Activated CD8-positive, alpha-beta memory T cell treated with anti-CD3 and anti-CD28 coated beads, Interleukin-2, amount 50 U/mL, for 4 hours (primary cell): ENCODE data around the gene SIRPD.
"Not testable (repeated sequence)": the region's sequence is repeated elsewhere in the genome, so short reads cannot be mapped to it uniquely, and the experiment has no call there.

Source experiments
- DNase-seq: peaks from one replicate; pipeline ENCODE4 v3.0.0-alpha.2; 2020

SIRPD gene

DNA sequence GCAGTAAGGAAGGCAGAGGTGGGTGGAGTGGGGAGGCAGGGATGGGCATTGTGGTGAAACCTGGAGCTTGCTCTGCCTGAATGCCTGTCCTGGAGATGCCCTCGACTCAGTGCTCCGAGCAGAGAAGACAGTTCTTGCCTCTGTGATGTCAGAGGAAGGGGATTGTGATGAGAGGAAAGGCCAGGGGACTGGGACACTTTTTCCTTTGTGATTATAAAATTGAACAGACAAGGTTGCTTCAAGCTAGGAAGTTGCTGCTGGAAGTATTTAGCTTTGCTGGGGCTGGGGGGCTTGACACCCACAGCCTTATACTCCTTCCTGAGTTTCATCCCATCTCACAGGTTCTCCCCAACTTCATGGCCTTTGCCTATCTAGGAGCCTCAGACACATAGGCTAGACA, at the start of gene SIRPD:
Gene SIRPD (minus strand): TSS at position 101 of the 400 bp plus-strand sequence. CDS start 52 bp downstream, at position 49.
- DNase-seq, result no peak

DNA sequence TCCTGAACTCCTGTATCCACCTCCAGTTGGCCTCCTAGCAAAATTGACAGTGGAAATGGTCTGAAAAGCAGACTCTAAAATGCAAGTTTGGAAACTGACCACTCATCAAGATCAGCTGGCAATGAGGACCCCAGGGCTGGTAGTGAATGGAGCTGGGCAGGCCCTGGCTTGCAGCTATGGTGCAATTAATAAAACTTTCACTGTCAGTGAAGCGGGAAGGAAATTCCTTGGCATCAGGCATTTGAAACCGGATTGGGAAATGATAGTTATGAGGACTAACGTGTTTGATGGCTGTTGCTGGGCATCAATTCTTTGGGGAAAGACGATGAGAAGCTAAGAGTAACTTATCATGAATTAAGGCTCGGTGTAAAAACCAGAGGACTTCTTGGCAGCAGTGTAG, 43.2 kb upstream of the SIRPD start:
- DNase-seq, result no peak

DNA sequence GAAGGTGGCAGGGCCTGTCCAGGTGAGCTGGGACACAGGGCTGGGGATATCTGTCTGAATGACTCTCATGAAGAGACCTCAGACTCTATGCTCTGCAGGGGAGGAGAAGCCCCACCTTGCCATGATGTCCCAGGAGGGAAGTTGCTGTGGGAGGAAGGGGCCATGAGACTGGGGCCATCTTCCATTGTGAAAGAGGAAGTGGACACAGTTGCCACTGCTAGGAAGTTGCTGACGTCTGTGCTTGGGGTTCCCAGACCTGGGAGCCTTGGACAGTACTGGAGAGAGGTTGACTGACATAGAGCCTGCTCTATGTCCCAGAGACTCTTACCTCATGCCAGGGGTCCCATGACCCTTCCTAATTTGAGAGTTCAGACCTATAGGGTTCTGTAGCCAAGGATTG, 37.8 kb upstream of the SIRPD start:
- DNase-seq, result no peak

DNA sequence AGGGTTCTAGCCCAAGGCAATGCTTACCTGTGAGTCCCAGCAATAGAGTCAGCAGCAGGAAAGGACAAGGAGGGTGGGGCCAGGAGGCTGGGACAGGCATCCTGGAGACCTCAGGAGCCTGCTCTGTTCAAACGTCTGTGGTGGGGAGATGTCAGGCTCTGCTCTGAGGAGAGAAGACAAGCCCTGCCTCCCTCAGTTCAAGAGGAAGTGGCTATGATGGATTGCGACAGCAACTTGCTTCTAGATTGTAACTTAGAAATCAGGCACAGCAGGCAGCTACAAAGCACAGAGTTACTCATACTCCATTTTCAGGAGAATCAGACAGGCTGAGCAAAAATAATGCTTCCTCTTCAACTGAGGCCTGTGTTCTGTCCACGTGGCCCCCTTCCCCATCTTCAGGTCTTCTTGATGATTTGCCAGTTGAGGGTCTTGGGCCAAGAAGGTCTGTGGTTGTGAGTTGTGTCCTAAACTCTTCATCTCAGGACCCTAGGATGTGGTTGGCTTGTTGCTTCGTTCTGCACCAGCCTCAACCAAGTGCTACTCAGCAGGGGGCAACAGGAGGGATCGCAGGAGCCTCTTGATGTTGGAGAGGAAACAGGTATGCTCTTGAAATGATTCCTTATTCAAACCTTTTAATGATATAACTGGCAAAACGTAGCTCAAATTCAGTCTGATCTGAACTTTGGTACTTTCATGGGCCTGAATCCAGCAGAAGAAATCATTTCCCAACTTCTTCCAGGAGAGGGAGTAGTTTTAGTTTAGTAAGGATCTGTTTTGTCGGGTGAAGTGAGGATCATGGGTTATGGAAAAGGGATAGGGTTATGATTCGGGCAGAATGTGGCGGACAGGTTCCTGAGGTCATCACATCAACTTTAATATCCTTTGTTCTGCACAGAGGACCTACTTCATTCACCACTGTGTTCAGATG, 31.3 kb upstream of the SIRPD start:
- no peak for DNase-seq

DNA sequence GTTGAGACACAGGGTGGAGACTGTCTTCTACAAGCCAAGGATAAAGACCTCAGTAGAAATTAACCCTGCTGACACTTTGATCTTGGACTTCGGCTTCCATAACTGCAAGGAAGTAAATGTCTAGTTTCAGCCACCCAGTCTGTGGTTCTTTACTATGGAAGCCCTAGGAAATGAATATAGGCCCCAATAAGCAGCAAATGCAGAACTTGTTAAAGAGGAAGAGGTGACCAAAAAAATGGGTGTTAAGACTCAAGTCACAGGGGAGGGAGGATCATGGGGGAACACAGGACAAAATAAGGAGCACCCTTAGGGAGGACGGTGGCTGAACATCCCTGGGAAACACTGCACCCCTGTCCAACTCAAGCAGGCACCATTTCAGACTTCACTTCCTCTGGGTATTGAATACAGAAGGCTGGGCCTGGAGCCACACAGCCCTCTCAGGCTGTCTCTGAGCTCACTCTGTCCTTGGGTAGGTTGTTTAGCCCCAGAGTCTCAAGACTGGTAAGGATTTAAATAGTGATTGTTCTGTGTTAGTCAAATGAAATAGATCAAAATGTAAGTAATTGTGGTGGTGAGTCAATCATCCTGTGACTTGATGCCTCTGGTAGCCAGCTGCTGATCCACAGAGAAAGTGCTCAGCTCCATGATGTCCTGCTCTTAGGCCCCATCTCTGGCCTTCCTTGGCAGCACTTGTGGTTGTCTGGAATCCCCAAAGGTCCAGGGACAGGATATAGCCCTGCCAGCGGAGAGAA, 30.5 kb upstream of the SIRPD start:
- DNase-seq, result no peak

DNA sequence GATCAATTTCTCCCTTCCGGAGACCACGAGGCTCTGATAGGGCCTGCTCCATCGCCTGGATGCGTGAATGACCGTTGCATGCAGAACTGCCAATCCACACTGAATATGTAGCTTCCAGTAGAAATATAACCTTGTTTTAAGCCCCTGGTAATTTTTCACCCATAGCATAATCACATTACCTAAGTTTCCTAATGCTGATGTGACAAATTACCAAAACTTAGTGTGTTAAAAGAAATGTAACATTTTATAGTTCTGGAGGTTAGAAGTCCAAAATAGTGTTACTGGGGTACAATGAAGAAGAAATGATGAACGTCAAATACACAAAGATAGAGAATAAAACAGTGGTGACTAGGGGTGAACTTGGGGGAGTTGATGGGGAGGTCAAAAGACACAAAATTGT, 22.0 kb upstream of the SIRPD start:
- DNase-seq, result no peak

DNA sequence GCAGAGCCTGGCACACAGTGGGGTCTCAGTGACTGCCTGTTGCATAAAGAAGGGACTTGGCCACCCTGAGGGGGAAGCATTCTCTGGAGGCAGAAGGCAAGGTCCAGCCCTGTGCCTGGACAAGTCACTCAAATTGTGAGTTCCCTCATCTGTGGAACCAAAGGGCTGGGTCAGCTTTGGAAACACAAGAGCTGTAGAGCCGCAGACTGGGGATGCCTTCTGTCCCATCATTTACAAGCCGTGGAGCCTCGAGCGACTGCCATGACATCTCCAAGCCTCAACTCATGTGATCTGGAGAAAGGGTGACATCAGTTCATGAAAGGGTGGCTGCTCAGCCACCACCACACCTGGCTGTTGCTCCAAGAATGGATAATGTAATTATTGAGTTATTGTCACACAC, 20.4 kb upstream of the SIRPD start:
- DNase-seq, result no peak

DNA sequence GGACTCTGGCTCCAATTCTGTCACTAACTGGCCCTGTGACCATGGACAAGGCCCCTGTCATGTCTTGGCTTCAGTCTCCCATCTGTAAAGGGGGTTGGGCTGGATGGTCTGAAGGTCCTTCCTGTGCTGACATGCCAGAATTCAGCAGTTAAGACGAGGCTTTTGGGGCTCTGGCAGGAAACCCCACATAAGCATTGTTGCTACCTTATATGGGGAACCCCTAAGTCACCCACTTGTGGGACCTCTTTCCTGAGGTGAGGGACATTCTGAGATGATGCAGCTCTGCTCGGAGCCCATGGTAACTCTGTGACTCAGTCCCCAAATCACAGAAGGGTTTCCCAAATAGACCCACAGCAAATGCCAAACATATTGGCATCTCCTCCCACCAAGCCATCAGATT, 19.8 kb upstream of the SIRPD start:
- DNase-seq, result not testable (repeated sequence)

DNA sequence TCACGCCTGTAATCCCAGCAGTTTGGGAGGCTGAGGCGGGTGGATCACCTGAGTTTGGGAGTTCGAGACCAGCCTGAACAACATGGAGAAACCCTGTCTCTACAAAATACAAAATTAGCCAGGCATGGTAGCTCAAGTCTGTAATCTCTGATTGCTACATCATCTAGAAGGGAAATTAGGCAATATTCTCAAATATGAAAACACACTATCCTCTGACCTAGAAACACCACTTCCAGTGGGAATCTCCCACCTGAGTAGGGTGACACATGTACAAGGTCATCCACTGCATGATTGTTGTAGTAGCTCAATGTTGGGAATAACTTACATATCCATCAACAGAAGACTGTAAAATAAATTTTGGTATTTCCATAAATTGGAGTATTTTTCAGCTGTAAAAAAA, 19.1 kb upstream of the SIRPD start:
- DNase-seq, result no peak

DNA sequence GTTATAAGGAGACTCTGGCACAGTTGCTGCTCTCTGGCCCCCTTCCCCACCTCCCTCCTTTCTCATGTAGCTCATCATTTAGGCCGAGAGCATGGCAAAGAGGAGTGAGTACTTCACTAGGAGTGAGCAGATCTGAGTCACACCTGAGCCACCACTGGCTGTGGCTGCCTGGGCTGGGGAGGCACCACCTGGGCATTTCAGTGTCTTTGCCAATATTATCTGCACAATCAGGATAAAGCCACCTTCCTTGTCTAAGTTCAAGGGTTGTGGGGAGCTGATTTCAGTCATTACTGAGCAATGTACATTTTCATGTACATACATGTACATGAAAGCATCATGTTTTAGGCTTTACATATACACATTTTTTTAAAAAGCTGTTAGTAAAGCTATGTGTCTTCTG, 18.5 kb upstream of the SIRPD start:
- not testable (repeated sequence) for DNase-seq

DNA sequence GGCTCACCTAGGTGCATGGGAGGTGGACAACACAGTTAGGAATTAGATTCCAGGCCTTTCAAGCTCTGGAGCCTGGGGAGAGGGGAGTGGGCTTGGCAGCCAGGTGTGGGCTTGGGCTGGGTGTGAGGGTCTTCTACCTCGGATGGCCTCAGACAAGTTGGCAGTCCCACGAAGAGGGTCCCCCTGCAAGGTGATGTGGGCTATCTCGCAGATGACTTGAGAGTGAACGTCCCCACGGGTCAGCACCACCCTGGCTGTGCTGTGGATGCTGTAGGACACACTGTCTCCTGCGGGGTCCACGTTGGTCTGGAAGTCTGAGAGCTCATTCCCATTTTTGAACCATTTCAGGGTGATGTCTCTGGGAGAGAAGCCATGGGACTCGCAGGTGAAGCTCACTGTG, 14.1 kb upstream of the SIRPD start:
- not testable (repeated sequence) for DNase-seq

DNA sequence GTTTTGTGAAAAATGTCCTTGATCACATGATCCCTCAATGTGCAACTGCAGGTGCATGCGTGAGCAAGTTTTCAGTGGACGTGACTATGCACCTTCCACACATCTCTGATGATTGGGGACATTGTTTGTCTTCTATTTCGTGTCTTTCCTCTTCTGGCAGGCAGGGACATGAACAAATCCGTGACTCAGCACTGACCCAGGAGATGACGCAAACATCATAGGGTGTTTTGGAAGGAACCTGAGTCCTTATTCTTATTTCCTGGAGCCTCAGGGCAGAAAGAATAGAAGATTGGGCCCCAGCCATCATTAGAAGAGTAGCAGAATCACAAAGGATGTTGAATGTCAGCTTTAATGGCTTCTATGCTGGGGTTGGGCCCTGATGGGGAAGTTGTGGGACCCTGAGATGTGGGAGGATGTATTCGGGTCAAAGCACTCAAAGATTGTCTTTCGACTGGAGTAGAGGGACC, 11.9 kb upstream of the SIRPD start:
- DNase-seq, result no peak

DNA sequence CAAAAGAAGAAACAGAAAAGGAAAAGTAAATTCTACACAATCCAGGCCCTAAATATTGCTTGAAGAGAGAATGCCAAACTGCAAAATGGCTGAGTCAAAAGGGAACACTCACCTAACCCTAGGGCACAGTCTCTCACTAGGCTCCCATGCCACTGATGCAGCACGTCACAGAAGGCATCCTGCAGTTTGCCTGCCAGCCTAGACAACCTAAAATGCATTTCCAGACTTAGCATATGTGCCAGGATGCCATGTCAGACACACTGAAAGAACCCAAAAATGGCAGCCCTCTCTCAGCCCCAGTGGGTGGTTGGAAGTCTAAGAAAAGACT, 10.6 kb upstream of the SIRPD start:
- no peak for DNase-seq

DNA sequence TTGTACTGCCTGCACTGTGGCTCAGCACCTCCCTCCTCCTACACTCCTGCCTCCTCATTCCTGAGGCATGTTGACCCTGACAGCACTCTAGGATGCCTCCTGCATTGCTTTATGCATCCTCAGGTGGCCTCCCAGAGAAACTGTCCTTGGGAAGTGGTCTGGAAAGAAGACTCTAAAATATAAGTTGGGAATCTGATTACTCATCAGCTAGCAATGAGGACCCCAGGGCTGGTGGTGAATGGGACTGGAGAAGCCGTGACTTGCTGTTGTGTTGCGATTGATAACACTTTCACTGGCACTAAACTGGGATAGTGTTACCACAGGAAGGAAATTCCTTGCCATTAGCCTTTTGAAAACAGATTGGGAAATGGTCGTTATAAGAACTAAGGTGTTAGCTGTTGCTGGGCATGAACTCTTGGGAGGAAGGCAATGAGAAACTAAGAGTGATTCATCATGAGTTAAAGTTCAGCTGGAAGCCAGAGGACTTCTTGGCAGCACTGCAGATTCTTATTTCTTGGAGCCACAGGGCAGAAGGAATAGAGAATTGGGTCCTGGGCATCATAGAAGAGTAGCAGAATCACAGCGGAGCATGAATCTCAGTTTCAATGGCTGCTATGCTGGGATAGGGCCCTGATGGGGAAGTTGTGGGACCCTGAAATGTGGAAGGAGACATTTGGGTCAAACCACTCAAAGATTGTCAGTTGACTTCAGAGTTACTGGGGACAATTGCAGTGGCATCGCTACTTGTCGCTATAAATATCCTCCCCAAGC, 10.1 kb upstream of the SIRPD start:
- no peak for DNase-seq

DNA sequence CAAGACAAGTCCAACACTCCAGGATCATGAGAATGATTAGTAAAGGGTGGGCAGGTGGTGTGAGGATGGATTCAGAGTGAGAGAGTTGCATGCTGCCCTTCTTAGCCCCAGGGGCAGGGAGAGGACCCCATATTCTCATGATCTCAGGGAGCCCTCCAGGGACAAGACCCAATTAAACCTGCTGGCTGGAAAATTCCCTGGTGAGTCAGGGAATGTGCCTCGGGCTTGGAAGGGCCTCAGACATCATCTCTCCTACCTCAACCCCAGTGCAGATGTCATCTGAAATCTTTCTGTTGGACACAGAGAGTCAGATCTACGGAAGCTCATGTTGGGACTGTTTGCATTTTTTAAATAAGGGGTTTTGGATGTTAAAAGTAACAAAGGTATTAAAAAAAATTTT, 9.2 kb upstream of the SIRPD start:
- DNase-seq, result no peak

DNA sequence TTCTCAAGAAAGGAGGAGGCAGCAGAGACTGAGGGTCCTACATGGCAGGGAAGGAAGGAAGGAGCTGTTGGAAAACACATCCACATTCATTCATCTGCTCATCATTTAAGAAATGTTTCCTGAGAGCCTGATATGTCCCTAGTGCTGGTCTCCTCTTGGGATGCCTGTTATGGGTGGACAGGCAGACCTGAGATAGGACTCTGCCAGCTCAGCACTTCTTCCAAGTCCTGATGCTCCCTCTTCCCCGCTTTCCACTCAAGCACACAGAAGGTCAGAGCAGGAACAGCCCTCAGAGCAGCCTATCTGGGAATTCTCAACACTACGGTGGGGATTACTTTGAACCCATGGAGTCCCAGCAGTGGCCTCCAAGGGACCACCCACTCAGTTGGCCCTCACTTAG, 8.0 kb upstream of the SIRPD start:
- DNase-seq, result no peak

DNA sequence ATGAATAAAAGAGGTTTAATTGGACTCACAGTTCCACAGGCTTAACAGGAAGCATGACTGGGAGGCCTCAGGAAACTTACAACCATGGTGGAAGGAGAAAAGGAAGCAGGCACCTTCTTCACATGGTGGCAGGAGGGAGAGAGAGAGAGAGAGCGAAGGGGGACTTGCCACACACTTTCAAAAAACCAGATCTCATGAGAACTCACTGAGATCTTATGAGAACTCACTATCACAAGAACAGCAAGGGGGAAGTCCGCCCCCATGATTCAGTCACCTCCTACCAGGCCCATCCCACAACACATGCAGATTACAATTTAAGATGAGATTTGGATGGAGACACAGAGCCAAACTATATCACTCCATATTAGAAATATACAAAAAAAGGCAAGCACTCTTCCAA, 6.1 kb upstream of the SIRPD start:
- no peak for DNase-seq

DNA sequence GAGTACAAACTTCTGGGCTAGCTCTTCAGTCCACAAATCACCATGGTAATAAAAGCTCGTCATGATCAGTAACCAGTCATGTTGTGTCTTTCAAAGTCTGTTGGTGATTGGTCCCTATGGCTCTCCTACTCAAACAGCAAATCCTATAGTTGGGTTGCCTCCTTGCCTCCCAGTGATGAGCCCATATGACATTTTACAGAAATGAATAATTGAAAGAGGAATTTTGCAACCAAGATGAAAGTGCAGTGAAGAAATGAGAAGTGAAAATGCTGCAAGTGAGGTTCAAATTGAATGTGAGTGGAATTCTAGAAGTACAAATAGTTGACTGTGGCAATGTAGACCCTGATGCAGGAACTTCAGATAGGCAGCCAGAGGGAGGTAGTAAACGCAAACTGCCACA, 5.1 kb upstream of the SIRPD start:
- DNase-seq, result no peak

DNA sequence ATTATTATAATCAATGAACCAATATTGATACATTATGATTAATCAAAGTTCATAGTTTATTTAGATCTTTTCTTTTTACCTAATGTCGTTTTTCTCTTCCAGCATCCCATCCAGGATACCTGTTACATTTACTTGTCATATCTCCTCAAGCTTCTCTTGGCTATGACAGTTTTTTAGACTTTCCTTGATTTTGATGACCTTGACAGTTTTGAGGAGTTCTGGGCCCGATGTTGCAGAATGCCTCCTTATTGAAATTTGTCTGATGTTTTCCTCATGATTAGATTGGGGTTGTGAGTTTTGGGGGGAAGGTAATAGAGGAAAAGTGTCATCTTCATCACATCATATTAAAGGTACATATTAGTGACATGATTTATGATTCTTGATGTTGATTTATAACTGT, 3.8 kb upstream of the SIRPD start:
- DNase-seq, result no peak

DNA sequence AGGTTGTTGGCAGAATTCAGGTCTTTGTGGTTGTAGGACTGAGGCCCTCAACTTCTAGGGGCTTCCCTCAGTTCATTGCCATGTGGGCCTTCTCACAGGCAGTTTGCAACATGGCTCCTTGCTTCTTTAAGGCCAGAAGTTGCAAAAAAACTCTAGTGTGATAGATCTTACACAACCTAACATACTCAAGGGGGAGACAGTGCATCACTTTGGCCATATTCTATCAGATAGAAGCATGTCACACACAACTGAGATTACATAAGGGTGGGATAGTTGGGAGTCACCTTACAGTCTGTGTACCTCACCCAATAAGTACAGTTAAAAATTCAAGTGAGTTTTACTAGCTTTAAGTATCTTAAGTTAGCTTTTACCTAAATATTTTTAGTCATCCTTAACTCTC, 1.6 kb downstream of the SIRPD start:
- DNase-seq, result no peak

DNA sequence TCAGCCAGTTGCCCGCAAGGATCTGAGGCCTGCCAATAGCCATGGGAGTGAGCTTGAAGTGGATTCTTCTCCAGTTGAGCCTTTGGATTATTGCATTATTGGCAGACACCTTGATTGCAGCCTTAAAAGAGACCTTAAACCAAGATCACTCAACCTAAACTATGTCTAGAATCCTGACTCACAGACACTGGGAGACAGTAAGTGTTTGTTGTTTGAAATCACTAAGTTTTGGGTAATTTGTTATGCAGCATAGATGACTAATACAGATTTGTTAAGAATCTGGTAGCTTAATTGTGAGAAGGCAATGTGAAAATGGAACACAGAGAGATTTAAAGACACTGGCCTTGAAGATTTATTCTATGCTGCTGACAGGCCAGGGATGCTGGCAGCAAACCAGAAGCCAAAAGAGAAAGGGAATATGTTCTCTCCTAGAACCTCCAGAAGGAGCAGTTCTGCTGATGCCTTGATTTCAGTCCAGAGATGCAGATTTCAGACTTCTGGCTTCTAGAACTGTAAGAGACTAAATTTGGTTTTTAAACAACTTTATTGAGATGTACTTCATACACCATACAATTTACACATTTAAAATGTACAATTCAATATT, 17.6 kb downstream of the SIRPD start:
- DNase-seq, result no peak

DNA sequence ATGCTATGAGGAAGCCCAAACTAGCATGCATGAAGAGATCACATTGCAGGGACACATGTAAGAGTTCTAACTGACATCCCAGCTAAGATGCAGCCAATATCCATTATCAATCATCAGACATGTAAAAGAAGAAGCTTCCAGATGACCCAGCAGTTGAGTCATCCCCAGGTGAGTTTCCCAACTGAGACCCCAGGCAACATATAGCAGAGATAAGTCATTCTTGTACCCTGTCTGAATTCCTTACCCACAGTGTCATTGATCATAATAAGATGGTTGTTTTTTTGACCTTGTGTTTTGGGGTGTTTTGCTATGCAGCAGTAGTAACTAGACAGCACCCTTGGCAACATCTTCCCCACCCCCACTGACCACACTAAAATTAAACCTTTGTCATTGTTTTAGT, 18.9 kb downstream of the SIRPD start:
- DNase-seq, result no peak

DNA sequence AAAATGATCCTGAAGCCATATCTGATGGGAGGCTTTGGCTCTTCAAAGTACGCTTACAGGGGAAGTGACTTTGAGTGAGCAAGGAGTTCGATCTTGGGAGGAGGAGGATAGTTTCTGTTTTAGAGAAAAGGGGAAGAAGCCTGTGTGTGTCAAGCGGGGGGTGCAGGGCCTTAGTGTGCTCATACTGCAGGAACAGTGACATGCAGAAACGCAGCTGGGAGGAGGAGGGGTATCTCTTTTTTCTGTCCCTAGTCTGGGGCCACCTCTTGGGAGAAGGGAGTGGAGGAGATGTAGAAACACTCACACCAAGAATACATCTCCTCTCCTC, 19.8 kb downstream of the SIRPD start:
- no peak for DNase-seq
